GM12801 (cell line): Measurements from ENCODE around the gene BPHL.

Experiments
- CTCF ChIP-seq: IDR thresholded peaks from one replicate; pipeline ENCODE4 v1.5.1; 2011; ENCODE audit warnings: control low read depth; ENCODE audit not compliant: insufficient read length; ENCODE audit errors: extremely low read depth

Gene BPHL

GRCh38 chr6:3136292-3137011 is 17.9 kb downstream of the BPHL start:
- no peak for TF ChIP-seq CTCF

GRCh38 chr6:3137057-3137777 is 18.7 kb downstream of the BPHL start:
- no peak for TF ChIP-seq CTCF

- no peak for TF ChIP-seq CTCF
These were observed 19.8 kb downstream of the BPHL start for GRCh38 chr6:3138341-3138740.

GRCh38 chr6:3139090-3139903 is 20.8 kb downstream of the BPHL start:
- TF ChIP-seq CTCF, result no peak

- TF ChIP-seq CTCF, result no peak
These were observed 21.7 kb downstream of the BPHL start for GRCh38 chr6:3140201-3140600.

- no peak for TF ChIP-seq CTCF
These were observed 24.0 kb downstream of the BPHL start for GRCh38 chr6:3142536-3142935.

- no peak for TF ChIP-seq CTCF
These were observed 24.6 kb downstream of the BPHL start for GRCh38 chr6:3143158-3143557.
